Esophagus muscularis mucosa (tissue), 3 donors: ENCODE results near the gene CD47.

ENCODE experiments used
- CTCF ChIP-seq, 3 experiments: fragments of 200-600 bp in 2 of 3; fragments of 450-650 bp in 1 of 3; sonication (generic) in 2 of 3; IDR thresholded peaks; one replicate each; pipeline ENCODE4 v1.5.1; 2017 to 2019; ENCODE audit warnings: antibody characterized with exemption in 3 of 3, mild to moderate bottlenecking in 2 of 3, moderate library complexity in 1 of 3
- POLR2A ChIP-seq: fragments of 450-650 bp; IDR thresholded peaks from one replicate; pipeline ENCODE4 v1.6.1; 2017; ENCODE audit warnings: antibody characterized with exemption, moderate library complexity, mild to moderate bottlenecking, low read depth
- POLR2AphosphoS5 ChIP-seq, 2 donors: sonication (generic); formaldehyde crosslinking; IDR thresholded peaks; one replicate each; pipeline ENCODE4 v1.6.1; 2017; ENCODE audit warnings: antibody characterized with exemption in 2 of 2

- TF ChIP-seq CTCF (IDR thresholded peaks at IDR 0.05) (no peak), POLR2AphosphoS5 (IDR thresholded peaks at IDR 0.05) (no peak), POLR2A (no peak)
Observed at GRCh38 chr3:108064293-108064887, 26.4 kb downstream of the CD47 start.
